Activated CD8-positive, alpha-beta T cell treated with anti-CD3 and anti-CD28 coated beads, Interleukin-2, amount 10 ng/mL, durations not matched to agents 7 days and 5 days (primary cell): Measurements from ENCODE around the gene NEK8. TPM values are rescaled to one million over a fixed set of nuclear protein-coding genes. Genes with fewer than 3 reads are reported as not detected.

ENCODE experiments used
- ATAC-seq: fragments of 150-1000 bp; cut with Tn5 transposase; one replicate; pipeline ENCODE4 v1.10.0; 2021; ENCODE audit warnings: moderate library complexity
- CTCF ChIA-PET: fragments of 350-600 bp; sonication (Branson Sonifier 250); formaldehyde crosslinking; loops from one replicate; lab custom pipeline; 2021; ENCODE audit warnings: antibody characterized with exemption; lab: Charles Lee
- POLR2A ChIA-PET: fragments of 350-600 bp; sonication (Branson Sonifier 250); formaldehyde crosslinking; loops from one replicate; lab custom pipeline; 2021; ENCODE audit warnings: antibody characterized with exemption; lab: Charles Lee
- DNase-seq: peaks from one replicate; pipeline ENCODE4 v3.0.0-alpha.2; 2020
- H3K27ac Mint-ChIP-seq: one replicate; pipeline ENCODE4 v1.8.0; 2021; ENCODE audit warnings: mild to moderate bottlenecking, mixed read lengths
- H3K27me3 Mint-ChIP-seq: one replicate; pipeline ENCODE4 v1.8.0; 2021; ENCODE audit warnings: low read depth, mixed read lengths
- H3K36me3 Mint-ChIP-seq: one replicate; pipeline ENCODE4 v1.8.0; 2021; ENCODE audit warnings: low read depth, mixed read lengths
- H3K4me1 Mint-ChIP-seq: one replicate; pipeline ENCODE4 v1.8.0; 2021; ENCODE audit warnings: low read depth, mixed read lengths
- H3K4me3 Mint-ChIP-seq: one replicate; pipeline ENCODE4 v1.8.0; 2021; ENCODE audit warnings: mild to moderate bottlenecking, mixed read lengths
- H3K9me3 Mint-ChIP-seq: one replicate; pipeline ENCODE4 v1.8.0; 2022; ENCODE audit warnings: mixed read lengths; ENCODE audit not compliant: insufficient read depth
- total RNA-seq, 2 experiments: library from RNA; stranded (reverse); gene quantifications; one replicate each; pipeline ENCODE4 v1.2.3, GENCODE V29; 2021

The NEK8 gene
- total RNA-seq, 2 experiments from 2014 or later: 4.8 to 5.0 TPM

GRCh38 chr17:28711723-28712031, 16.9 kb upstream of the NEK8 start, which contains the start of gene PROCA1:
PROCA1 (minus strand) TSS chr17:28711888; CDS start chr17:28711660, 228 bp downstream.
- Mint-ChIP-seq H3K36me3 (peaks cover 5% of the 10 kb centered on the region), H3K9me3 (no peaks in the 10 kb centered on the region), H3K4me1 (peaks cover 20% of the 10 kb centered on the region), H3K4me3 (peak within 1 kb of the TSS; percentile 86), H3K27me3 (peaks cover 9% of the 10 kb centered on the region), H3K27ac (peak within 1 kb of the TSS; percentile 98)
- ChIA-PET CTCF (interaction anchor here (0.6 to 4.4 kb wide), 11 partner anchors 9 to 242 kb away, joined by 3 to 26 read pairs (median 7); partner anchors contain the start of genes BLTP2, PHF12, RPL23A and TLCD1), POLR2A (interaction anchor here (0.7 to 2.8 kb wide), 11 partner anchors 8 to 181 kb away, joined by 3 to 22 read pairs (median 4); partner anchors contain the start of genes BLTP2, NEK8, PIGS and RPL23A)
- DNase-seq: peak; percentile 53
- ATAC-seq: peak; percentile 54

DNA sequence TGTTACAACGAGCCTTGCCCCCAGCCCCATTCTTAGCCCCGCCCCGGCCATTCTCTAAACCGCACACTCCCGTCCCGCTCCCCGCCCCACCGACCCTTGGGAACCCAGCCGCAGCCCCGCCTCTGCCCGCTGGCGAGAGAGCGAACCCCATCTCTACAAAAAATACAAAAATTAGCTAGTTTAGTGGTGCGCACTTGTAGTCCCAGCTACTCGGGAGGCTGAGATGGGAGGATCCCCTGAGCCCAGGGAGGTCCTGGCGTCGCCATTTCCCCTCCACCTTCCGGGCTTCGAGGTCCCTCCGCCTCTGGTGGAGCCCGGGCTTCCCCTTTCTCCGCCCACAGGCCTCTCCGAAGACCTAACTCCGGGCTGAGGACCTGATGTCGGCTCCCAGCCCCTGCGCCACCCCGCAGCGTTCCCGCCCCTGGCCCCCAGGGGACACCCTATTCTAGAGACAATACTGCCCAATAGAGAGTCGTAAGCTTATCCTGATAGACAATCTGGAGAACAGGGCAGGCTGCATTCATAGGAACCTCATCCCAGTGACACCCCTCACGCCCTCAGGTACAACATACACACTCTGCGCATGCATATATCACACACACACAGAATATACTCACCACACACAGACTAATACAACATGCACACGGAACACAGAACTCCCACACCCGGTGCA, 16.4 kb upstream of the NEK8 start:
- DNase-seq (peak; percentile 73), ATAC-seq (peak; percentile 49)
- Mint-ChIP-seq H3K4me3 (peak overlapping the region; percentile 86), H3K9me3 (no peaks in the 10 kb centered on the region), H3K36me3 (peaks cover 4% of the 10 kb centered on the region), H3K27ac (peak overlapping the region; percentile 98), H3K4me1 (peaks cover 20% of the 10 kb centered on the region), H3K27me3 (peaks cover 9% of the 10 kb centered on the region)
- POLR2A ChIA-PET: interaction anchor here (0.7 to 2.8 kb wide), 9 partner anchors 8 to 181 kb away, joined by 3 to 22 read pairs (median 4); partner anchors contain the start of genes NEK8, RPL23A, SDF2 and SUPT6H
- CTCF ChIA-PET: interaction anchor here (1.4 to 4.4 kb wide), 8 partner anchors 9 to 241 kb away, joined by 3 to 26 read pairs (median 10); partner anchors contain the start of genes PHF12, RPL23A and TLCD1

- no peak for ATAC-seq
- H3K4me1 Mint-ChIP-seq: peaks cover 21% of the 10 kb centered on the region
- peak overlapping the region; percentile 98 for H3K27ac Mint-ChIP-seq
- ChIA-PET POLR2A (interaction anchor here (1.0 to 2.8 kb wide), 4 partner anchors 7 to 180 kb away, joined by 3 to 22 read pairs (median 6); partner anchors contain the start of genes NEK8 and RPL23A), CTCF (interaction anchor here (2.9 to 4.4 kb wide), 3 partner anchors 14 to 50 kb away, joined by 9 to 26 read pairs (median 13); partner anchors contain the start of gene TLCD1)
- H3K27me3 Mint-ChIP-seq: peaks cover 10% of the 10 kb centered on the region
- no peak for DNase-seq
- H3K4me3 Mint-ChIP-seq: peak overlapping the region; percentile 86
- no peaks in the 10 kb centered on the region for H3K36me3 Mint-ChIP-seq
- no peaks in the 10 kb centered on the region for H3K9me3 Mint-ChIP-seq
Observed at GRCh38 chr17:28712705-28713415, 15.7 kb upstream of the NEK8 start.

- no peaks in the 10 kb centered on the region for H3K36me3 Mint-ChIP-seq
- no peak overlapping the region for H3K4me3 Mint-ChIP-seq
- no peak for ATAC-seq
- DNase-seq: no peak
- ChIA-PET CTCF (interaction anchor here (0.6 to 1.6 kb wide), 2 partner anchors 13 to 69 kb away, joined by 3 read pairs; partner anchors contain the start of gene BLTP2), POLR2A (no interaction called here)
- H3K9me3 Mint-ChIP-seq: no peaks in the 10 kb centered on the region
- peaks cover 32% of the 10 kb centered on the region for H3K4me1 Mint-ChIP-seq
- H3K27ac Mint-ChIP-seq: no peak overlapping the region
- peaks cover 18% of the 10 kb centered on the region for H3K27me3 Mint-ChIP-seq
Observed at GRCh38 chr17:28714281-28714680, 14.3 kb upstream of the NEK8 start.

DNA sequence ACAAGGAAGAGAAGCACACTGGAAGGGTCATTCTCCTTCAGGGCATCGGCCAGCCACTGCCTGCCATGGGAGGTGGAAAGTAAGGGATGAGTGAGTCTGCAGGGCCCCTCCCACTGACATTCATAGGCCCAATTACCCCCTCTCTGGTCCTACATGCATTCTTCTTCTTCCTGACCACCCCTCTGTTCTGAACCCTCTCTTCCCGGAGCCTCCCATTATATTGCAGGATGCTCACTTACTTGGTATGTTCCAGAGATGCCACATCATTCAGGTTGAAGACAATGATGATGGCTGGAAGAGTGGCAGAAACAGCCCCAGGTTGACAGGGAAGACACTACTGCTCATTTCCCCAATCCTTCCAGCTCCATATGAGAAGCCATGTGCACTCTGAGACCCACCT, 13.4 kb upstream of the NEK8 start:
- POLR2A ChIA-PET: interaction anchor here (1.1 kb wide), 1 partner anchor 11 kb away, joined by 3 read pairs; the partner anchor contains the start of gene TLCD1
- CTCF ChIA-PET: interaction anchor here (1.2 to 2.6 kb wide), 3 partner anchors 11 to 70 kb away, joined by 3 to 9 read pairs (median 4); partner anchors contain the start of genes BLTP2 and TLCD1
- peaks cover 18% of the 10 kb centered on the region for H3K27me3 Mint-ChIP-seq
- no peak overlapping the region for H3K4me3 Mint-ChIP-seq
- peaks cover 5% of the 10 kb centered on the region for H3K36me3 Mint-ChIP-seq
- H3K27ac Mint-ChIP-seq: no peak overlapping the region
- H3K4me1 Mint-ChIP-seq: peaks cover 33% of the 10 kb centered on the region
- DNase-seq: no peak
- no peak for ATAC-seq
- no peaks in the 10 kb centered on the region for H3K9me3 Mint-ChIP-seq

GRCh38 chr17:28716740-28717577, 11.6 kb upstream of the NEK8 start:
- ATAC-seq (no peak), DNase-seq (no peak)
- ChIA-PET CTCF (interaction anchor here (0.8 to 2.6 kb wide), 4 partner anchors 10 to 104 kb away, joined by 3 to 9 read pairs (median 4); partner anchors contain the start of gene TLCD1), POLR2A (interaction anchor here (1.3 to 1.5 kb wide), 2 partner anchors 55 to 68 kb away, joined by 4 to 5 read pairs; partner anchors contain the start of genes SDF2 and SUPT6H)
- H3K27me3 Mint-ChIP-seq: peaks cover 18% of the 10 kb centered on the region
- peaks cover 38% of the 10 kb centered on the region for H3K4me1 Mint-ChIP-seq
- H3K27ac Mint-ChIP-seq: no peak overlapping the region
- peaks cover 22% of the 10 kb centered on the region for H3K36me3 Mint-ChIP-seq
- H3K9me3 Mint-ChIP-seq: no peaks in the 10 kb centered on the region
- H3K4me3 Mint-ChIP-seq: peak overlapping the region; percentile 55

DNA sequence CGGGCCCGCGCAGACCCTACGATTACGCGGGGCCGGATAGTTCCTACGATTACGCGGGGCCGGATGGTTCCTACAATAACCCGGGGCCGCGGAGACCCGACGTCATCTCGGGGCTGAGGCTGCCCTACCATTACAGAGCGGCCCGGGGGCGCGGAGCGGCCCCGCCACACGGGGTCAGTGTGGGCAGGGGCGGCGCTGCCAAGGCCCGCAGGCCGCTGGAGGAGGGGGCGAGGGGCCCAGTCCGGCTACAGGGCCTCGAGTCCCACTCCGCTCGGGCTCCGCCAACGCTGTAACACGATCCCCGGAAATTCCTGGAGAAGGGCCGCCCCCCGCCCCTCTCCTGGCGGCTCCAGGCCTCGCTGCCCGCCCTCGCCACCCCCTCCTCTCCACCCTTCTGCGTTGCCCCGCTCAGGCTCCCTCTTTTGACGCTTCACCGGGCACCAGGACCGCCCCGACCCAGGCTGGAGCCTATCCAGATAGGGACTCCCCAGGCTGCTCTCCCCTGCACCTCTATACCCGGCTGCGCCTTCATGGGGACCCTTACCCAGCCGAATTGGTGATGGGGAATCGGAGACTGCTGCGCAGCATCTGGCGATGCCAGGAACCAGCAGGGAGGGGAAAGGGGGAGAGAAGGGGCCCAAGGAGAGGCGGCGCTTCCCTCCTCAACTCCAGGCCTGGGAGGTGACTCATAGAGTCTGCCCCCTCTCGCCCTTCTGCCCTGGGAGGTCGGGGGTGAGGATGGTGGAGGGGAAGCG, 10.8 kb upstream of the NEK8 start, which contains the start of gene RAB34:
Gene RAB34, minus strand, starts transcription at position 291 of the 755 bp plus-strand sequence. CDS start 602 bp downstream, outside the sequence.
- no peak for ATAC-seq
- peak within 1 kb of the TSS; percentile 63 for H3K27ac Mint-ChIP-seq
- peaks cover 18% of the 10 kb centered on the region for H3K27me3 Mint-ChIP-seq
- no peak for DNase-seq
- H3K4me3 Mint-ChIP-seq: peak within 1 kb of the TSS; percentile 68
- H3K36me3 Mint-ChIP-seq: peaks cover 30% of the 10 kb centered on the region
- POLR2A ChIA-PET: interaction anchor here (1.3 kb wide), 1 partner anchor 69 kb away, joined by 5 read pairs; no protein-coding TSS in a partner anchor
- H3K9me3 Mint-ChIP-seq: no peaks in the 10 kb centered on the region
- CTCF ChIA-PET: interaction anchor here (1.1 to 2.6 kb wide), 2 partner anchors 9 to 71 kb away, joined by 4 to 9 read pairs; partner anchors contain the start of gene TLCD1
- peaks cover 38% of the 10 kb centered on the region for H3K4me1 Mint-ChIP-seq

- ChIA-PET POLR2A (interaction anchor here (1.2 to 2.0 kb wide), 3 partner anchors 7 to 180 kb away, joined by 4 to 22 read pairs (median 7); partner anchors contain the start of gene PROCA1), CTCF (interaction anchor here (1.5 to 2.0 kb wide), 3 partner anchors 10 to 235 kb away, joined by 9 to 11 read pairs (median 10); partner anchors contain the start of gene NEK8)
- Mint-ChIP-seq H3K27ac (peak overlapping the region; percentile 63), H3K4me3 (peak overlapping the region; percentile 68), H3K9me3 (no peaks in the 10 kb centered on the region), H3K4me1 (peaks cover 43% of the 10 kb centered on the region), H3K36me3 (peaks cover 35% of the 10 kb centered on the region), H3K27me3 (peaks cover 18% of the 10 kb centered on the region)
- DNase-seq (no peak), ATAC-seq (no peak)
Observed at GRCh38 chr17:28718333-28719020, 10.1 kb upstream of the NEK8 start.

GRCh38 chr17:28719021-28719433, 9.6 kb upstream of the NEK8 start:
- ChIA-PET POLR2A (interaction anchor here (0.7 to 2.8 kb wide), 18 partner anchors 8 to 421 kb away, joined by 3 to 22 read pairs (median 4); partner anchors contain the start of genes FAM222B, NEK8, PHF12 and PROCA1), CTCF (interaction anchor here (0.8 to 4.2 kb wide), 14 partner anchors 8 to 234 kb away, joined by 3 to 46 read pairs (median 8); partner anchors contain the start of genes BLTP2, DHRS13, NEK8 and PHF12)
- Mint-ChIP-seq H3K9me3 (no peaks in the 10 kb centered on the region), H3K4me1 (peaks cover 47% of the 10 kb centered on the region), H3K36me3 (peaks cover 41% of the 10 kb centered on the region), H3K27ac (peak overlapping the region; percentile 97), H3K4me3 (peak overlapping the region; percentile 97), H3K27me3 (peaks cover 18% of the 10 kb centered on the region)
- ATAC-seq (no peak), DNase-seq (no peak)
